ENCODE data around the gene SVOPL.
A peak's percentile ranks its signal among the peaks of the same experiment; 100 is the strongest.

Gene SVOPL

DNA sequence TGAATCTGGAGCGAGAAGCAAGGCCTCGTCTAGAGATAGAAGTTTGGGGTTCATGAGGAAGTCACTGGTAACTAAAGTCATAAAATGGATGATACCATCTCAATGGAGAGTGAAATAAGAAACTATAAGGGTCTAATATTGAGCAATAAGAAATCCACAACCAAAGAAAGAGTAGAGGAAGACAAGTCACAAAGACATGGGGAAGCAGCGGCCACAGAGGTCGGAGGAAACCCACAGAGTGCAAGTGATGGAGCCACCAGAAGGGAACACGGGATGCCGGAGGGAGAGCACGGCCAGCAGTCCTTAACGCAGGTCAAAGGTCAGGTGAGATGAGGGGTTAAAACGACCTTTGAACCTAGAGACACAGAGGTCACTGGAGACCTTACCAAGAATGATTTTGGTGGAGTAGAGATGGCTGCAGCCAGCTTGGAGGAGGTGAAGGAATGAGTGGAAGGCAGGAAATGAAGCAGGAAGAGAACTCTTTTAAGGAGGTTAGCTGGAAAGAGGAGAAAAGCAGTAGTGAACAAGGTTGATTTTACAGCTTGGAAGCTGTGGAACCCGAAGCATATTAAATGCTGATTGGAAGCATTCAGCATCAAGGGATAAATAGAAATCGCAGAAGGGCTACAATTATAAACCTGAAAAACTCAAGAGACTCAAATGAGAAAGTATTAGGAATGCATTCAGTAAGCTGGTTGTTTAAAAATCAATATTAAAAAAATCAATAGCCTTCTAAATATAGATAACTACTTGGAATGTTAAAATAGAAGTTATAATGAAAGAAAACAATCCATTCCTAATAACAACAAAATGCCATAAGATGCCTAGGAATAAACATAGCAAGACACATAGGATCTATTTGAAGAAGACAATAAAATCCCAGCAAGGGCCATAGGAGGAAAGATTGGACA lies 93.7 kb downstream of the SVOPL start:
- no peak for DNase-seq (ENCODE audit: low read depth)

DNA sequence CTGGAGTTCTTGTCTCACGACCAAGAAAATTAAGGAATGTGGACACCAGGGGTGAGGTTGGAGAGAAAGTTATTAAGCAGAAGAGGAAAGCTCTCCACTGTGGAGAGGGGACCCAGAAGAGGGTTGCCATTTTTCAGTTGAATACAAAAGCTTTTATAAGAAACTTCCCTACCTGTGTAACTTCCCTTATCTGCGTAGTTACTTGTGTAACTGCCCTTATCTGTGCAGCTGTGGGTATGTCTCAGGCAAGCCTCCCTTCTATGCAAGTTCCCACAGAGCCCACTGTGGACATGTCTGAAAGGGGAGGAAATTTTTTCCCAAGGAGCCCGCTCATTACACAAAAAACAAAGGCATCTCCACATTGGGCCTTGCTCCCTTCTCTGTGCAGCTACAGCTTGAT lies 94.9 kb downstream of the SVOPL start:
- DNase-seq (ENCODE audit: low read depth): no peak

DNA sequence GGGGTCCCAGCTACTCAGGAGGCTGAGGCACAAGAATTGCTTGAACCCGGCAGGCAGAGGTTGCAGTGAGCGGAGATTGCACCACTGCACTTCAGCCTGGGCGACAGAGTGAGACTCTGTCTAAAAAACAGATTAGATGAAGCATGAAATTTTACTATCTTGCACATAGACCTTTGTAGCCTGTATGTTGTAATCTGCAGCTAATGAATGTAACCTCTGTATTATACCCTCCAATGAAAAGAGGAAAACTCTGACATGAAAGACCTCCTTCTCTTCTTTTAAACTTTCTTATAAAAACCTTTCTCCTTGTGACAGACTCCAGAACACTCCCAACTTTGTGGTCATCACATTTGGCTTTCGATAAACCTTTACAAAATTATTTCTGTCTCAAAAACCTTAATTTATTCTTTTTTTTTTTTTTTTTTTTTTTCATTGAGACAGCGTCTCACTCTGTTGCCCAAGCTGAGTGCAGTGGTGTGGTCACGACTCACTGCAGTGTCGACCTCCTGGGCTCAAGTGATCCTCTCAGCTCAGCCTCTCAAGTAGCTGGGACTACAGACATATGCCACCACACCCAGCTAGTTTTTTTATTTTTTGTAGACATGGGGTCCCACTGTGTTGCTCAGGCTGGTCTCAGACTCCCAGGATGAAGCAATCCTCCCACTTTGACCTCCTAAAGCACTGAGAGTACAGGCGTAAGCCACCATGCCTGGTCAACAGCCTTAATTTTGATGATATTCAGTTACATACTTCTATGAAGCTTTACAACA lies 97.4 kb downstream of the SVOPL start:
- DNase-seq (ENCODE audit: low read depth): no peak

DNA sequence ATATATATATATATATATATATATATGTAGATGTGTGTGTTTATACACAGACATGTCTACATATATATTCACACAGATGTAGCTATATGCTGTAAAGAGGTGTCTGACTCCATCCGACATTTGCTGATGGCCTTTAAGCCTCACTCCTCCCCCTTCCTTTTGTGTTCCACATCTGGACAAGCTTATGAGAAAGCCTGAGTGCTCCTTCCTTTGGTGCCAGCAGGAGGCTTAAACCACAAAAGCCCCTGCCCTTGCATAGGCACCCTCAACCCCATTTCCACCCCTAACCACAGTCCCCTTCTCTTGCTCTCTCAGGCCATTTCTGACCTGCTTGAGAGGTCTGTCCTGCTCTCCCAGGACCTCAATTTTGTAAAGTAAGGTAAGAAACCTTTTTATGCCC lies 98.7 kb downstream of the SVOPL start:
- DNase-seq (ENCODE audit: low read depth): no peak

DNA sequence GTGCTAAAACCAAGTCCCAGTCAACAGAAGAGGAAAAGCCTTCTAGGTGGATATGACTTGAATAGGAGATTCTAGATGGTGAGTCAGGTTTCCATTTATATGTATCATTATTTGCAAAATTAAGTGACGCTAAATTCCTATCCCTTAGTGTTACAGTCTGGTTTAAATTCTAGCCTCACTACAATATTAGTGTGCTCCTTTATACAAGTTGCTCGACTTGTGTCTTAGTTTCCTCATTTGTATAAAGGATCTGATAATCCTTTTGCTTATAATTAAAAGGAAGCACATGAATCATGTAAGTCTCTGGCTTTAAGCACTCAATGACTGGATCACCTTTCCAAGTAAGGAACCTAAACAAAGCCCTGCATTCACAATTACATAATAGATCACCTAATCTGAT lies 105.7 kb downstream of the SVOPL start:
- no peak for DNase-seq (ENCODE audit: low read depth)

DNA sequence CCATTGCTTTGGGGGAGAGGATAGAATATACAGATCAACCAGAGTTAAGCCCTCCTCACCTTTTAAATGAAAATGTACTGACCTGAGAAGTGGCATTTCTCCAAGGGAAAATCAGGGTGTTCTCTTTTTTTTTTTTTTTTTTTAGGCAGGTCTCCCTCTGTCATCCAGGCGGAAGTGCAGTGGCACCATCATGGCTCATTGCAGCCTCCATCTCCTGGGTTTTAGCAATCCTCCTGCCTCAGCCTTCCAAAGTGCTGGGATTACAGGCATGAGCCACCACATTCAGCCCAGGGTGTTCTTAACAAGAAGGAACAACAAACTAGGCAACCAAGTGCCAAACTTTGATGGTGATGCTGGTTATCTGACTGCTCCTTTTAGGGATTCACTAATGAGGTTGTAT lies 111.0 kb downstream of the SVOPL start:
- DNase-seq (ENCODE audit: low read depth): no peak

DNA sequence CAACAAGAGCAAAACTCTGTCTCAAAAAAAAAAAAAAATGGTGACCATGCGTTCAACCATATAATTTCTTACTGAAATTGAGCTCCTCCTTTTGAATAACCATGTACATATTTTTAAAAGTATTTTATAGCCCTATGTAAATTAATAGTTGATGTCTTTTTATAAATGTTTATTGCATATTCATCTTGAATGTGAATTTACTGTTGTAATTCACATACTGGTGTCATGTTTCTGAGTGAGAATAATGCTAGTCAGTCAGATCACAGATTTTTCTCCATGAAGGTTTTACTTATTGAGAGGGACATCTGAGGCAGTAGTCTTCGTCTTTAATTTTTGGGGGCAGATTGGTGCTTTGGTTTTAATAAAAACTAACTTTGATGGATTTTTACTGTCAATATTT lies 112.2 kb downstream of the SVOPL start:
- DNase-seq (ENCODE audit: low read depth): no peak

DNA sequence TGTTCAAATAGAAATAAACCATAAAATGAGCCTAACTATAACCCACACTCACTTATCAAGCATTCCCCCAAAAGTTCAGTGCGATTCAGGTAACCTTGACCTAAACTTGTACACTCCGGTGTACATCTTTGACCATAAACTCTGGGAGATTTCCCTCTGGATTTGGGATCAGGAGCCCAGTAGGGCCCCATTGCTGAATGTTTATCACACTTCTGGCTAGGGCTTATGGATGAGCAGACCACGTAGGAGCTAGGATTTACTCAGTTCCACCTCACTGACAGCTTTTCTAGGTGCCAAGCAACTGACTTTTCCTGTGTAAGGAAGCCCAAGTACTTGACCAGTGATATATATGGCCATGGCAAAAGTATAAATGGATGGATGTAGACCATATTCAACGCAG lies 113.7 kb downstream of the SVOPL start:
- no peak for DNase-seq (ENCODE audit: low read depth)

DNA sequence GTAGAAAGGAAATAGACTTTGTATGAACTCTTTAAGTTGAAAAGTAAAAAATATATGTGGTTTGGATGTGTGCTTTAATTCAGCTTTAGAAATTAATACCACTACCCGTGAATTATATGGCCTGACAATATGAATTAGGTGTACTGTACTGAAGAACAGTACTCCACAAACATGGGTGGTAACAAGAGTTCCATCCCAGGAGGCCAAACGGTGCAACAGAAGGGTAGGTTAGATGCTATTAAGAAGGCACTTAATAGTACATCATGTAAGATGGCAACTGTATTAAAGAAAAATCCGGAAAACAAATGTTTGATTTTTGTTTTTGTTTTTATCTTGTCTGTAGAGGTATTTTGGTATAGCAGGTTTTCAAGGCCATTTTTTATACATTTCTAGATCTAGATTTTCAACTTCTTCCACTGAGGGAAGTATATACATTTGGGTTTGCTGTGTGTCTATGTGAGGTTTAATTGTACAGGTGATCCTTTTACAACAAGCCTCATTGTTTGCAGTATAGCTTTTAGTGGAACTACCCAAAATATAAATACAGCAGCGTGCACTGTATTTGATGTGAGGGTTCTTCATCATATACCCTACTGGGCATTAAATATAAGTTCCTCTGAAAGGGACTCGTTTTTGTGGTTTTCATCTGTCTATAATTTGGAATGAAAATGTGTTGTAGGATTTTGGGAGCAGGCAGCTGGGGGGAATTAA lies 115.7 kb downstream of the SVOPL start:
- no peak for DNase-seq (ENCODE audit: low read depth)

DNA sequence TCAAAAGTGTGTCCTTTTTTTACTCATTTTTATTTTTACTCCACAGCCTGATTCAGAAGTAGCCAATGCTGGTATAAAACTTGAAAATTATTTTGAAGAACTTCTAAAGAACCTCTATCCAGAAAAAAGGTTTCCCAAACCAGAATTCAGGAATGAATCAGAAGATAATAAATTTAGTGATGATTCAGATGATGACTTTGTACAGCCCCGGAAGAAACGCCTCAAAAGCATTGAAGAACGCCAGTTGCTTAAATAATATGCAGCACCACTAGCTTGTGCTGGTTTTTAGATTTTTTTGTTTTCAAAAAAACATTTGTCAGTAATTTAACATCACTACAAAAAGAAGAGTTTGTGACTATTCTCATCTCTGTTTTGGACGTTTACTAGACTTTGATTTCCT lies 116.5 kb downstream of the SVOPL start:
- no peak for DNase-seq (ENCODE audit: low read depth)

DNA sequence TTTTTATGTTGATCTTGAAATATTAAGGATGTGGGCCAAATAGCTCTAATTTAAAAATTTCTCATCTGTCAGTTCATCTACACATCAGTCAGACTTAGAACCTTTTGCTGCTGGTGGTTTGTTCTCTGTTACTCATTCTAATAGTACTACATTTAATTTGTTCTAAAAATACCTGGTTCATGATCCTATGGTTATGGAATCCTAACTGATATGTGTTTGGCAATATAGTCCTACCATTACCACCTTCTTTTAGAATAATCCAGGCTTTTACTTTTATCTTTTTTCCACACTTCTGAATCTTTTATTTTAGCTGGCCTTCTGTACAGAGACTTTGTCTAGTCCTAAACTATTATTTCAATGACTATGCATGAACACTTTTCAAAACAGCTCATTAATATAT lies 116.9 kb downstream of the SVOPL start:
- no peak for DNase-seq (ENCODE audit: low read depth)

DNA sequence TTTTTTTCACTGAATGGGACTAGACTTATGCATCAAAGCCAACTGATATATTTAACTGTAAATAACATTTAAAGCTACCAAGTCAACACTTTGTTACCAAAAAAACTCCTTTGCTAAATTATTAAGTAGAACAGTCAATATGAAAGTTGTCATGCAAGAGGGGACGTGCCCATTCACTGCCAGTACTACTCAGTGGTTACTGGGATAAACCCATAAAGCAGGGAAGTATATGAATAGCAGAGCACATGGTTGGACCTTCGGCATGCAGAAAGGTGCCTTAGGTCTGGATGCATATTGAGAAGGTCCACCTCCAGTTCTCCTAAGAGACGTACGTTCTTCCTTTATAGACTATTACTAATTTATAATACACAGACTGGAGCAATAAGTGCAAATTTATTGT lies 120.1 kb downstream of the SVOPL start:
- no peak for DNase-seq (ENCODE audit: low read depth)

DNA sequence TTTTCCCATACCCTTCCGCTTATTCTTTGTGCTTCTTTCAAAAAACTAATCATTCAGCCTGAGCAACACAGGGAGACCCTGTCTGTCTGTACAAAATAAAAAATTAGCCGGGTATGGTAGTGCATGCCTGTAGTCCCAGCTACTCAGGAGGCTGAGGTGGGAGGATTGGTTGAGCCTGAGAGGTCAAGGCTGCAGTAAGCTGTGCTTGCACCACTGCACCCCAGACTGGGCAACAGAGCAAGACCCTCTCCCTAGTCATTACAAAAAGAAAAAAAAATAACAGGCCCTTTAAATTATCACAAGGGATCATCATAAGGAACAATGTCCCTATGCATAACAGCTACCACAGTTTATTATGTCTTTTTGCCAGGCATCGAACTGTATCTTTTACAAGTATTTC lies 121.5 kb downstream of the SVOPL start:
- DNase-seq (ENCODE audit: low read depth): no peak

DNA sequence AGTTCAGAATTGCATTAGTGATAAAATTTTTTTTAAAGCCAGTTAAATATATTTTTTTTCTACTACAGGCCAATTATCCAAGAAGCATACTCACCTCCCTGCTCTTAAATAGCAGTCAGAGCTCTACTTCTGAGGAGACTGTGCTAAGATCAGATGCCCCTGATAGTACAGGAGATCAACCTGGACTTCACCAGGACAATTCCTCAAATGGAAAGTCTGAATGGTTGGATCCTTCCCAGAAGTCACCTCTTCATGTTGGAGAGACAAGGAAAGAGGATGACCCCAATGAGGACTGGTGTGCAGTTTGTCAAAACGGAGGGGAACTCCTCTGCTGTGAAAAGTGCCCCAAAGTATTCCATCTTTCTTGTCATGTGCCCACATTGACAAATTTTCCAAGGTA lies 122.0 kb downstream of the SVOPL start:
- DNase-seq (ENCODE audit: low read depth): no peak

DNA sequence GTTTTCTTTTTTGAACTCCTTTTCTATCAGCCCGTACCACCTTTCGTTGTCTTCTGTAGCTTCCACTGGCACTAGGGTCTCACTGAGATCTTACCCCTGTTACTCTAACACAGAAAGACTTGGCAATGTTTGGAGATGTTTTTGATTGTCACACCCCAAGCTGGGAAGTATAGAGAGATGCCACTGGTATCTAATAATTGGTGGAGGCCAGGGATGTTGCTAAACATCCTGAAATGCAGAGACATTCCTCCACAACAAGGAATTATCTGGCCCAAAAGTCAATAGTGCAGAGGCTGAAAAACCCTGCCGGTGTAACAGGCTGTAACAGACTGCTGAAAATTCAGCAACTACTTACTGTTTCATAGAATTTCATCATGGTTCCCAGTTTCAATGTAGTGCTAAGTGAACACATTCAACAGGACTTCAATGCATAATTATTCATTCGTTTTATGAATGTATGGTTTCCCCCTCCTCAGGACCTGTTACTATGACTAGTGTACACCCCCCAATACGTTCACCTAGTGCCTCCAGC lies 125.2 kb downstream of the SVOPL start:
- no peak for DNase-seq (ENCODE audit: low read depth)

DNA sequence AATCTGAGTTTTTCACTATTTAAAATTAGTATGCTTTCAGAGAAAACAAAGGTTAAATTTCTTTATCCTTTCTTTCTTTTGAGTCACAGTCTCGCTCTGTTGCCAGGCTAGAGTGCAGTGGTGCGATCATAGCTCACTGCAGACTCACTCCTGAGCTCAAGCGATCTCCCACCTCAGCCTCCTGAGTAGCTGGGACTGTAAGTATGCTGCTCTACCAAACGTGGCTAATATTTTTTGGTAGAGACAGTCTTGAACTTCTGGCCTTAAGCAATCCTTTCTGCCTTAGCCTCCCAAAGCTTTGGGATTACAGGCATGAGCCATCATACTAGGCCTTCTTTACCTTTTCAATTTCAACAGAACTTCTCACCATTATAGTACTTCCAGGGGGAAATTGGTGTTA lies 127.4 kb downstream of the SVOPL start:
- no peak for DNase-seq (ENCODE audit: low read depth)

DNA sequence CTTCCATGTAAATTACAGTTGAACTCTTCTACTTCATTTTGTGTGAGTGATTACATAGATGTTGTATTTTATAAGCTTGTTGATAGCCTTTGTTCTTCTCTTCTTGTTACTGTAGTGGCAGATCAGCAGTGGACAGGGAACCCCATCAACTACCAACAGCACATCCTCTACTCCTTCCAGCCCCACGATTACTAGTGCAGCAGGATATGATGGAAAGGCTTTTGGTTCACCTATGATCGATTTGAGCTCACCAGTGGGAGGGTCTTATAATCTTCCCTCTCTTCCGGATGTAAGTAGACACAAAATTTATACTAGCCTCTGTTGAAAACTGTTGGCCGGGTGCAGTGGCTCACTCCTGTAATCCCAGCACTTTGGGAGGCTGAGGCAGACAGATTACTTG lies 130.4 kb downstream of the SVOPL start:
- no peak for DNase-seq (ENCODE audit: low read depth)

DNA sequence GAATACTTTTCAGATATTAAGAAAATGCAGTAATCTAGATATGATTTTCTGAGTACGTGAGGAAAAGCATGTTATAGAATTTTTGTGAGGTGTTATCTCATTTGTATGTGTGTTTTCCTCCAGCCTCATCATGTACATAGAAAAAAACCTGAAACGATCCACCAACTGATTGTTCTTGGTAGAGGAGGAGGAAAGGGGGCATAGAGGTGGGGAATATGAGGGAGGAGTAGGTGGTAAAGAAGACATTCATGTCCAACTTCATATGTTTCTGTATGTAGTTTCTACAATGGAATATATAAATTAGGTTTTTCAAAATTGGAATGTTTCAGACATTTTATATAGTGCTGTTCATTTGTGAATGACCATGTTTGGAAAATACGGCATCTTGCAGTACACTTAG lies 131.7 kb downstream of the SVOPL start:
- no peak for DNase-seq (ENCODE audit: low read depth)

DNA sequence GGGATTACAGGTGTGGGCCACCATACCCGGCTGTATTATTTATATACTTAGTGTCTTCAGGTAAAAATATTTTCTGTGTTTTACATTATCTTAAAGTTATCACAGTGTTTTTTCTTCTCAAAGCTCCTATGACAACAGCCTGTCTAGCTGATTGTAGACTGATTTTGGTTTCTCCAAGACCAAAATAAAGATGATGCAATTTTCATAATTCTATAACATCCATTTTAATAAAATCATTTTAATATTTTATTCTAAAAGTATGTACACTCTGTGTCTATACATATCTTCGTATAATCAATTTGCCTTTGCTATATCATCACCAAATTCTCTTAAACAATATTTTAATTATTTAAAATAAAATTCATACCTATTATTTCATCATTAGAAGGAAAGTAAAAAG lies 132.5 kb downstream of the SVOPL start:
- no peak for DNase-seq (ENCODE audit: low read depth)

DNA sequence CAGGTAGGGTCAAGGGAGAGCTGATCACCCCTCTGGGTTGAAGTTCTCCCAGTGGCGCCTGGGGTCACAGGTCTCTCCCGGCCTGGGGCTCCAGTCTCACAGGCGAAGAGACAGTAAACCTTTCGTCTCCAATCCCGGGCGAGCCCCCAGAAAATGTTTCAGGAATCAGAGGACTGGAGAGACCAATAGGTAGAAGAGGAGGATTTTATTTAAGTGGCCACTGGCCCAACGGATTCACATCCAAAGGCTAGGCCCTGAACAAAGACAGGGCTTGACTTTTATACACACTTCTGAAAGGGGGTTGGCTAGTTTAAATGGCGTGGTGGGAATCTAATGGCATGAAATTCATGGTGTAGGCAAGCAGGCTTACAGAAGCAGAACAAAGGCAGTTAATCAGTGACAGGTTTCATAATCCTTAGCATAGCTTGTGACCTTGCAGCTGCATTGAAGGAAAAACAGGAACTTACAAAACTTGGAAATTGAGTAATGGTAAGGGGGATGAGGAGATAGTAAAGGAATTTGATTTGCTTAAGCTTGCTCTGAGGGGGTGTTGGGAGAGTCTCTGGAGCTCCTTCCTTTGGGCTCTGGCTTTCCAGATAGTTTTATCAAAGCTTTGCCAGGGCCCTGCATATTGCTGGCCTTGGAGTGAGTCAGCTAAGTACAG lies 135.6 kb downstream of the SVOPL start:
- DNase-seq (ENCODE audit: low read depth): peak; percentile 20

DNA sequence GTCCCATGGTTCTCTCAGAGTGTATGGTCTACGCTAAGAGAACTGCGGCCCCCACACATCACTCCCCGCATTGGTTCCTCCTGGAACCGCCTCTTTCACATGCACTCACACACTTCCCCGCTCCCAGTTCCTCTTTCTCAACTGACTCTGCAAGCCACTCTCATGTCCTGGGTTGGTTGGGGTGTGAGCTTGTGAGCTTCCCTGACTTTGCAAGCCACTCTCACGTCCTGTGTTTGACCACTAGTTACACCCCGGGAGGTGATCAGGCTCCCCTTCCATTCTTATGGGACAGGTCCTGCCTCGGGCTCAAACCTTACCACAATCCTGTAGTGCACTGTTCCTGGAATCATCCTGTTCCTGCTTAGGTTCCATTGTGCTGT lies 136.1 kb downstream of the SVOPL start:
- DNase-seq (ENCODE audit: low read depth): no peak

DNA sequence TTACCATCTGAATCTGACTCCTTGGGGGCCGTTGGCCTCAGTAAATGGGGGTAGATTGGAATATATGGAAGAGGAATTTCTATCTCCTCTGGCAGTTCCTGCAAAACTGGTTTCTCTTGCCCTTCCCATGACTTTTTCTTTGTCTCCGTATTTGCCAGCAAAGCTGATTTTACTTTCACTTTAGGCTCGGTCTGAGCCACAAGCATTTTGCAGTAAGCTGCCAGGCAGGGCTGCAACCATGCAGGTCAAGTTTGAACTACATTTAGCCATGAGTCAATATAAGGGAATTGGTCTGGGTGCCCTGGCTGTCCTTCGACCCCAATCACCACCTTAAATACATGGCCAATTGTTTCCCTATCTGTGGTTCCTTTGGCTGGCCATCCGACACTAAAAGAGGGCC lies 136.8 kb downstream of the SVOPL start:
- no peak for DNase-seq (ENCODE audit: low read depth)

All from GM04503 (cell line).